GM21526 (cell line): ENCODE data around the gene CA6.
"Not testable (repeated sequence)": the region's sequence is repeated elsewhere in the genome, so short reads cannot be mapped to it uniquely, and the experiment has no call there.

Experiments used
- ATAC-seq: cut with Tn5 transposase; IDR thresholded peaks from one replicate; pipeline ENCODE4 v1.9.1; 2021; ENCODE audit warnings: moderate library complexity; ENCODE audit not compliant: unreplicated experiment, low FRiP score

The CA6 gene

DNA sequence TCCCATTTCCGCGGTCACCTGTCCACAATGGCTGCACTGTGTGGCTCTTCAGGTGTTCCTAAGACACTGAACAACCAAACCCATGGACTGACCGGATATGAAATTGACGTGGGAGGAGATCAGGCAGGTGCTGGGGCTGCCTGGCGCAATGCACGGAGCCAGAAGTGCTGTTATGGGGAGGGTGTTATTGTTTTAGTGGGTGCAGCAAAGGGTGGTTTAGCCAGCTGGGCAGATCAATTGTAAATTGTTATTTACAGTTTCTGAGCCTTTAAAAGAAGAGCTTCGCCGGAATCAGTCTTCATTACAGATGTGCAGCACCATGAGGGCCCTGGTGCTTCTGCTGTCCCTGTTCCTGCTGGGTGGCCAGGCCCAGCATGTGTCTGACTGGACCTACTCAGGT is at the start of gene CA6:
CA6 (plus strand) TSS at position 301 of the 400 bp plus-strand sequence; CDS start at position 320, 19 bp downstream.
- ATAC-seq: no peak

DNA sequence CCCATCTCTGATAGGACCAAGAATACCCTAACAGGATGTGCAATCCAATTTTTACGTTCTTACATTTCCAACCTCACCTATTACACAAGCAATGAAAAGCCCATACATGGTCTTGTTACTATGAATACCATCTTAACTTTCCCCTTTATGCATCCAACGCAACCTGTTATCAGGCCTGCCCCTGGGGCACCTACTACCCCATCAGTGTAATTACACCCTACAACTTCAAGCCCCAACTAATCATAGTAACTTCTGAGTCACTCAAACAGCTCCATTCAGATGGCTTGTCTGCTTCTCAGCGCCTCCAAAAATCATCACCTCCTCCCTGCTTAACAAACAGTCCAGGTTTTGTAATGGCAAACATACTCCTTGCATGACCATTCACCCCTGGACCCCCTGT is 48.9 kb upstream of the CA6 start:
- not testable (repeated sequence) for ATAC-seq

DNA sequence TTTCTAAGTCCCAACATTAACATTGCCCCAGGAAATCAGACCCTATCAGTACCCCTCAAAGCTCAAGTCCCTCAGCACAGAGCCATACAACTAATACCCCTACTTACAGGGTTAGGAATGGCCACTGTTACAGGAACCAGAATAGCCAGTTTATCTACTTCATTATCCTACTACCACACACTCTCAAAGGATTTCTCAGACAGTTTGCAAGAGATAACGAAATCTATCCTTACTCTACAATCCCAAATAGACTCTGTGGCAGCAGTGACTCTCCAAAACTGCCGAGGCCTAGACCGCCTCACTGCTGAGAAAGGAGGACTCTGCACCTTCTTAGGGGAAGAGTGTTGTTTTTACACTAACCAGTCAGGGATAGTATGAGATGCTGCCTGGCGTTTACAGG is 48.2 kb upstream of the CA6 start:
- not testable (repeated sequence) for ATAC-seq

DNA sequence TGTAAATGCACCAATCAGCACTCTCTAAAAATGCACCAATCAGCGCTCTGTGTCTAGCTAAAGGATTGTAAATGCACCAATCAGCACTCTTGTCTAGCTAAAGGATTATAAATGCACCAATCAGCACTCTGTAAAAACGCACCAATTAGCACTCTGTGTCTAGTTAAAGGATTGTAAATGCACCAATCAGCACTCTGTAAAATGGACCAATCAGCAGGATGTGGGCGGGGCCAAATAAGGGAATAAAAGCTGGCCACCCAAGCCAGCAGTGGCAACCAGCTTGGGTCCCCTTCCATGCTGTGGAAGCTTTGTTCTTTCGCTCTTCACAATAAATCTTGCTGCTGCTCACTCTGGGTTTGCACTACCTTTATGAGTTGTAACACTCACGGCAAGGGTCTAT is 47.2 kb upstream of the CA6 start:
- not testable (repeated sequence) for ATAC-seq

DNA sequence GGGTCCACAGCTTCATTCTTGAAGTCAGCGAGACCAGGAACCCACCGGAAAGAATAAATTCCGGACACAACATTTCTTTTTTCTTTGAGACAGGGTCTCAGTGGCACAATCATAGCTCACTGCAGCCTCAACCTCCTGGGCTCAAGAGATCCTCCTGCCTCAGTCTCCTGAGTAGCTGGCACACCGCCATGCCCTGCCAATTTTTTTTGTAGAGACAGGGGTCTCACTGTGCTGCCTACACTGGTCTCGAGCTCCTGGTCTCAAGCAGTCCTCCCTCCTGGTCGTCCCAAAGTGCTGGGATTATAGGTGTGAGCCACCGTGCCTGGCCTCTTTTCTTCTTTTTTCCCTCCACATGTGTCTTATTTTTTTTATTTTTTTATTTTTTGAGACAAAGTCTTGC is 46.6 kb upstream of the CA6 start:
- no peak for ATAC-seq

DNA sequence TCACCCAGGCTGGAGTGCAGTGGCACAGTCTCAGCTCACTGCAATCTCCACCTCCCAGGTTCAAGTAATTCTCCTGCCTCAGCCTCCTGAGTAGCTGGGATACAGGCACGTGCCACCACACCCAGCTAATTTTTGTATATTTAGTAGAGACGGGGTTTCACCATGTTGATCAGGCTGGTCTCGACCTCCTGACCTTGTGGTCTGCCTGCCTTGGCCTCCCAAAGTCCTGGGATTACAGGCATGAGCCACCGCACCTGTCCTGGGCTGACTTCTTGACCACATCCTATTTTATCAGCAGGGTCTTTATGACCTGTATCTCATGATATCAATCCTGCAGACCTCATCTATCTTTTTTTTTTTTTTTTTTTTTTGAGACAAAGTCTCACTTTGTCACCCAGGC is 45.0 kb upstream of the CA6 start:
- not testable (repeated sequence) for ATAC-seq

DNA sequence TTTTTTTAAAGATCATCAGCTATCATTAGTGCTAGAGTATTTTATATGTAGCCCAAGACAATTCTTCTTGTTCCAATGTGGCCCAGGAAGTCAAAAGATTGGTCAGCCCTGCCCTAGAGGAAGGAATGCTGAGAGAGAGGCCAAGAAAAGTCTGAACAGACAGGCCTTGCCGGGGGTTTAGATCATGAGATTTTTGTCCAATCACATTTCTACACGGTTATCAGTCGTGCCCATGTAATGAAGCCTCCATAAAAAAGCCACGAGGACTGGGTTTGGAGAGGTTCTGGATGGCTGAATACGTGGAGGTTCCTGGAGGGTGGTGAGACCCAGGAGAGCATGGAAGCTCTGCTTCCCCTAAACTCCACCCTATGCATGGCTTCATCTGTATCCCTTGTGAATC is 42.9 kb upstream of the CA6 start:
- ATAC-seq: no peak

DNA sequence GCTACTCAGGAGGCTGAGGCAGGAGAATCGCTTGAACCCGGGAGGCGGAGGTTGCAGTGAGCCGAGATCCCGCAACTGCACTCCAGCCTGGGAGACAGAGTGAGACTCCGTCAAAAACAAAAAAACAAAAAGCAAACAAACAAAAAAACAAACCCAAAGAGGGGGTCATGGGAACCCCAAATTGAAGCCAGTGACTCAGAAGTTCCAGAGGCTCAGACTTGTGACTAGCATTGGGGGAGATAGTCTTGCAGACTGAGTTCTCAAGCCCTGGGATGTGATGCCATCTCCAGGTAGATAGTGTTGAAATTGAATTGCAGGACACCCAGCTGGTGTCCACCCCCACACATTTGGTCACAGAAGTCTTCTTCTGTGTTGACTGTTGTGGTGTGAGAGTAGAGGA is 42.3 kb upstream of the CA6 start:
- no peak for ATAC-seq

DNA sequence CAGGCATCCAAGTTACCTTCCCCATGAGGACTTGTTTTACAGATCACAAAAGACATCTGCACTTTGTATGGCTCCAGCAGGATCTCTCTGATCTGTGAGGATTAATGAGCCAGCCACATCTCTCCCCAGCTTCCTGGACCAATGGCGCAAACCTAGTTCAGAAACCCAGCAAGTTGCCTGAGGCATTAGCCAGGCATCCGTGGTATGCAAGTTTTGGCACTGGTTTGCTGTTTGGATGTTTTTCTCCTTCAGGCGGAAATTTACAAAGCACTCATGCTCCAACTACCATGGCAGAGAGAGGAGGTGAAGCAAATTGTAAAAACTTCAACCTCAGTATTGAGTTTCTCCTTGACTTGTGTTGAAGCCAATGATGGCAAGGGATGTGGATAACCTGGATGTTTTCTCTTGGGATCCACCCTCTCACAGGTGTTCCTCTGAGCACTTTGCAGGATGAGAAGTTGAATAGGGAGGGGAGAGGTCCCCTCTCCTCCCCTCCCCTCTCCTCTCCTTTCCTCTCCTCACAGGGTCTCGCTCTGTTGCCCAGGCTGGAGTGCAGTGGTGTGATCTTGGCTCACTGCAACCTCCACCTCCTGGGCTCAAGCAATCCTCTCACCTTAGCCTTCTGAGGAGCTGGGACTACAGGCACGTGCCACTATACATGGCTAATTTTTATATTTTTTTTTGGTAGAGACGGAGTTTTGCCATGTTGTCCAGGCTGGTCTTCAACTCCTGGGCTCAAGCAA is 41.6 kb upstream of the CA6 start:
- no peak for ATAC-seq

DNA sequence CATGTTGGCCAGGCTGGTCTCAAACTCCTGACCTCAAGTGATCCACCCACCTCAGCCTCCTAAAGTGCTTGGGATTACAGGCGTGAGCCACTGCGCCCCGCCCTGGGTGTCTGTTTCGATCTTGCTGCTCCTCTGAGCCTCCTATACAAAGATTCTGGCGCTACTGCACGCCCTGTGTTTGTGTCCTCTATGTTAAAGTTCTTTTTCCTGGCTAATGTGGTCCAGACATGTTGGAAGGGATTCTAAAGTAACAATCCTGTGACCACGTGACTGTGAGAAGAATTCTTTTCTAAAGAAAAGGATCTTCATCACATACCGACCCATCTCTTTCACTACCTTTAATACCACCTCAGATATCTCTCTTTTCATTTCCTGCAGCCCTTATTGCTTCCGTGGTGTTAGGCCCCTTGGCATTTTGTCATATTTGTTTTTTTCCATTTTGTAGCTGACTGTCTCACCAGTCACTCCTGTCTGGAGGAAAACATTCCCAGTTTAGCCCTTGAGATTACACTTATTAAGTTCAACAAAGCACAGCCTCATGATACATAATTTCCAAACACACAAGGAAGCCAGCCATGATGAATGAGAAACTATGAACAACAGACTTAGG is 40.0 kb upstream of the CA6 start:
- ATAC-seq: no peak

DNA sequence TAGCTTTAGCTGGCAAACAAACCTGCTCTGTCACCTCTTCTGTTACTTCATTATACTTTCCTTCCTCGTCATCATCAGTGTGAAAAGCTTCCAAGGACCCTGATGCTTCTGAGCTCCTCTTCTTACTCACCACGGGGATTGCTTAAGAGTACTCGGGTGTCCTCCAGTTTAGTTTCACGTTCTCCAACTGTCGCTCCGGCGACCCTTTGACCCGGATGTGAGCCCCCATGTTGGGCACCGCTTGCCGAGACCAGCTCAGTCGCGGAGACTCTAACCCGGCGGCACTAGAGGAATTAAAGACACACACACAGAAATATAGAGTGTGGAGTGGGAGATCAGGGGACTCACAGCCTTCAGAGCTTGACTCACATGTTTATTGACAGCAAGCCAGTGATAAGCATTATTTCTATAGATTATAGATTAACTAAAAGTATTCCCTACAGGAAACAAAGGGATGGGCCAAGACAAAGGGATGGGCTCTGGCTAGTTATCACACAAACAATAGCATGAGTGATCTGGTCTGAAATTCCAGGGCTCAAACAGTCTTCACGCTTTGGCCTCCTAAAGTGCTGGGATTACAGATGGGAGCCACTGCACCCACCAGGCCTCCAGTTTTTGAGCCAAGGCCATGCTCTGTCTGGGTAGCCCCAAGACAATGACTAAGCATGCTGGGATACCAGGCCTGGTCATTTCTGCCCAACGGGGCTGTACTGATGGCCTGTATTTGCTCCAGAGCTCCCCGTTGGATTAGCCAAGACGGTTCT is 37.1 kb upstream of the CA6 start:
- no peak for ATAC-seq

DNA sequence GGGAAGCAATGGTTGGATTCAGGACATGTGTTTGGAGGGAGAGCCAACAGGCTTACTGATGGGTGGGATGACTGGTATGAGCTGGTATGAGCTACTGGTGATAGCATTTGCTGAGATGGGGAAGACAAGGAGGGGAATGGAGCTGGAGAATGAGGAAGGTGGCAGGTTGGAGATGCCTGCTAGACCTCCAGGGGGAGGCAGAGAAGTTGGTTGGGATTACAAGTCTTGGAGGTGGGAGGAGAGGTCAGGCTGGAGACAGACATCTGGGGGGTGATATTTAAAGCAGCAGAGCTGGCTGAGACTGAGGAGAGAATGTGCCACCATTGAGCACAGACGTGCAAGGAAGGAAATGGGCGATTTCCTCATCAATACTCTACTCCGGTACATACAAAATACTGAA is 35.3 kb upstream of the CA6 start:
- ATAC-seq: no peak

DNA sequence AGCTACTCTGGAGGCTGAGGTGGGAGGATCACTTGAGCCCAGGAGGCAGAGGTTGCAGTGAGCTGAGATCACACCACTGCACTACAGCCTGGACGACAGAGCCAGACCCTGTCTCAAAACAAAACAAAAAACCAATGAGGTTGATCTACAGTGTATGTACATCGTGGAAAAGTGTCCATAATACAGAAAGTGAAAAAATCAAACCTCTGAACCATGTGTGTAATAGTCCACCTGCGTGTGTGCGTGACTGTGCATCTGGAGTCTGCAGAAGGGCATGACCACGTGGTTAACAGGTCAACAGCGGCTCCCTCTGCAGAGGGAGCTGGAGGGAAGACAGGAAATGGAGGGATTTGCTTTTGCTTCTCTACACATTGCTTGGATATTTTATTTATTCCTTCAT is 34.8 kb upstream of the CA6 start:
- no peak for ATAC-seq

DNA sequence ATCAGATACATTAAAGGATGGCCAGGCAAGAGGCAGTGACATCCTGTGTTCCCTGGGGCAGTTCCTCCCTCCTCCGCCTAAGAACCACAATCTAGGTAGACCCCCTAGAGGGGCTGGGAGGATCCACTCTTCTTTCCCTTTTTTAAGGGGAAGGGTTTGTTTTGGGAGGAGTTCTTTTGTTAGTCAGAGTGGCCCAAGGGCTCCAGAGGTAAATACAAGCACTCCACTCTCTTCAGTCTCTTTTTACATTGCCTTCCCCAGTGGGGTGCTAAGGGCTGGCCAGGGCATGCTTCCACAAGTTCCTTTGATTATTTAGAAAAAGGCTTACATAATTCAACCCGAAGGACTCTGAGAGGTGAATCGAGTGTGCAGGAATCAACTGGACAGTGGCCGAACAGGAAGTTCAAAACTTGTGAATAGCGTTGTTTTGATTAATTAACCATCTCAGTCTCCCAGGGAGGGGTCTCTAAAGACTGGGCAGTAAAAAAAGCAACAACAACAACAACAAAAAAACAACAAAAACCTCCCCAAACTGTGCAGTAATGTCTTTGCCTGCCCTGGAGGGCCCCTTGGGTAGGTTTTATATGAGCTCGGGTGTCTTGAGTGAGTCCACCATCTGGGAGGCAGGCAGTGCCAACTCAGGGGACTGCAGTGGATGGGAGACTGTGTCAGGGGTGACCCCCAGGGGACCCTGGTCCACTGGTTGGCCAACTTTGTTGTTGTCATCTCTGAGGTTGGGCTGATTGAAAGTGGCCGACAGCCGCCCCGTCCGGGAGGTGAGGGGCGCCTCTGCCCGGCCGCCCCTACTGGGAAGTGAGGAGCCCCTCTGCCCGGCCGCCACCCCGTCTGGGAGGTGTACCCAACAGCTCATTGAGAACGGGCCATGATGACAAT is 34.0 kb upstream of the CA6 start:
- ATAC-seq: no peak

DNA sequence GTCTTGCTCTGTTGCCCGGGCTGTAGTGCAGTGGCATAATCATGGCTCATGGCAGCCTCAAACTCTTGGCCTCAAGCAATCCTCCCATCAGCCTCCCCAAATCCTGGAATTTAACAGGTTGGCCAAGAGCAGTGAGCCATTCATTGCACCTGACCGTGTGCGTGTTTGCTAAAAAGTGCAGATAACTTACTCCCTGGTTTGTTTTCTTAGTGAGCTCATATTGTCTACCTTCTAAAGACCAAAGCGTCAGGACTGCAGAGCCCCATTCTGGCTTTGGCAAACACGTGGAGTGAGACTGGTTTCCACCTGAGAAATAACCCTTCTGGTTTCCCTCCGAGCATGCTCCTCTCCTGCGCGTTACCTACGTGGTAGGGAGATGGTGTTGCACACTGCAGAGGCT is 32.2 kb upstream of the CA6 start:
- no peak for ATAC-seq

DNA sequence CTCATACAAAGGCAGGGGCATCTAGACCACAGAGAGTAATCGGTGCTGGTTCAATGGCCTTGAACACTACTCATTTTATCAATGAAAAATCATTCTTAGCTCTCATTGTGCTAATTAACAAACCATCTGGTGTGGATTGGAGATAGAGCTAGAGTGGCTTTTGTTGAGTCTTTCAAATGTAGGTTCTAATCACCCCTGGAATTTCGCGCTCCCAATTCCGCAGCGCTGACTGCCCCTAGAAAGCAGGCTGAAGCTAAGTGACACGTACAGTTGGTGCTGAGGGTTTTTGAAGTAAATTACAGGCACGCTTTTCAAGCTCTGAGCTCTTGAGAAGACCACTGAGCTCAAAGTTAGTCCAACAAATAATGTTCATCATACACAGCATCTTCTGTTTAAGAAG is 31.2 kb upstream of the CA6 start:
- ATAC-seq: no peak

DNA sequence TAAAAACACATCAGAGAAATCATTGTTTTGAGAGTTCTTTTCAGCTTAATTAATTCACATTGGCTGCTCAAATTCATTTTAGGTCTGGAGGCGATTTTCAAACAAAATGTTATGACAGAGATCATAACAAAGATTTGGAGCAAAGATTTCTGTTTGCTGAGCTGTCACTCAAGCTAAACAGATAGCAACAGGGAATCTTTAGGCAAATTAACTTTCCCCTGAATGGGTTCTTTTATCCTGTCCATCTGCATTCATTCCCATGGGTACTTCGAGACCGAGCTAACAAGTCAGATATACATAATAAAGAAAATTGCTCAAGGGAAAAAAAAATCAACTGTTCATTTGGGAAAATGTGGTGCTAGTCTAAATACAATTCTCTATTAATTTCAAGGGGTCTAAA is 30.2 kb upstream of the CA6 start:
- no peak for ATAC-seq

DNA sequence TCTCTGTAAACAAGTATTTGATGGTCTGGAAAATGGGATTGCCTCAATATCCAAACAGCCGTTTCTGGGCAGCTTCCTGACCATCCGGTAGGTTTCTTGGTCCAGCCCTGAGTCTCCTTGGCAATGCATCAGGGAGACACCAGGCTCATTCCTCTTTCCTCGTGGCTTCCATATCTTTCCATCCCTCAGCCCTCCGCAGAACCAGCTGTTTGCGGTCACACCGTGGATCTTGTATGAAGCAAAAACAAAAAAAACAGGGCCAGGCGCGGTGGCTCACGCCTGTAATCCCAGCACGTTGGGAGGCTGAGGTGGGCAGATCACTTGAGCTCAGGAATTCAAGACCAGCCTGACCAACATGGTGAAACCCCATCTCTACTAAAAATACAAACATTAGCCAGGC is 28.1 kb upstream of the CA6 start:
- ATAC-seq: not testable (repeated sequence)

DNA sequence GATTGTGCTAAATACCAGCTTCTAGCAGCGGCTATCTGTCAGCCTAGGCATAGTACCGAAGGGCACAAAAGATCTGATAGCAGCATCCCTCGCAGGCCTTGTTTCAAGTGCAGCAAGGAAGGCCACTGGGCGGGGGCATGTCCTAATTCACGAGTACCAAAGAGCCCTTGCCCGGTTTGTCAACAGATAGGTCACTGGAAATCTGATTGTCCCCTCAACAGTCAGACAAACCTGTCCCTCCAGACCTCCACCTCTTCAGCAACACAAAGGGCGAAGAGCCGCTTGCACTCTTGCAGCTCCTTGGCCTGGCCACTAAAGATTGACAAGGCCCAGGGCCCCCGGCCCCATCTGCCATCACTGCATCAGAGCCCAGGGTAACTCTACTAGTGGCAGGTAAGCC is 22.7 kb upstream of the CA6 start:
- ATAC-seq: no peak

DNA sequence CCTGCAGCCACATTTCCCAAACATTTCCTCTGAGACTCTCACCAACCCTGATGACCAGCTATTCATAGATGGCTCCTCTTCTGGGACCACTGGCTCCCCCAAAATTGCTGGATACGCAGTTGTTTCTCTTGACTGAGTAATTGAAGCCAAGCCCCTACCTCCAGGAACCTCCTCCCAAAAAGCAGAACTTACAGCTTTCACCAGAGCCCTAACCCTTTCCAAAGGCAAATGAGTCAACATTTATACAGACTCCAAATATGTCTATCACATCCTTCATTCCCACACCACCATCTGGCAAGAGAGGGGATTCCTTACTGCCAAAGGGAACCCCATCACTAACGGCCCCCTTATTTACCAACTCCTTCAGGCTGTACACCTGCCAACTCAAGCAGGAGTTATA is 20.3 kb upstream of the CA6 start:
- no peak for ATAC-seq

DNA sequence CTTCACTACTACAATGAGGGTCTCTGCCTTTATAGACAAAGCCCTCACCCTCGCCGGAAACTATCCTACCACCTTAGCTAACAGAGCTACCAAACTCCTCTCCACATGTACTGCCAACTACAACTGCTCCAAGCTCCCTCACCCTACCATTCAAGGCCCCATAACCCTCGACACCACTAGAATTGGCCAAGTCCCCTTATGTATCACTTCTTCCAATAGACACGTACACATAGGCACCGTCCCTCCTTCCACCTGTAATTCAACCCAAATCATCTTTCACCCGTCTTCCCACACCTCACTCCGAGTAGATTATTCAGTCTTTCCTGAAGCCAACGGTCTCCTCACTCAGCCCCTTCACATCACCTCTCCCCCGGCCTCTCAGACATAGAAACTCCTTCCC is 19.7 kb upstream of the CA6 start:
- ATAC-seq: no peak
